ENCODE measurements around the gene LDHD.

LDHD gene

DNA sequence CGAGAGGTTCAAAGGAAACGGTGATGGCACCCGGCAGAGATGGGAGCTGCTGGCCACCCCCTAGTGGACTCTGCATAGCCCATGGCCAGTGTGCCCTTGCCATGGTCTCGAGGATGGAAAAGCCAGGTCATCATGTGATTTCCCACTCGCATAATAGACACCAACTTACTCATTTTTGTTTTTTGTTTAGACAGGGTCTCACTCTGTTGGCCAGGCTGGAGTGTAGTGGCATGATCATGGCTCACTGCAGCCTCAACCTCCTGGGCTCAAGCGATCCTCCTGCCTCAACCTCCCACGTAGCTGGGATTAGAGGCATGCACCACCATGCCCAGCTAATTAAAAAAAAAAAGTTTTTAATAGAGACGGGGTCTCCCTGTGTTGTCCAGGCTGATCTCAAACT, 27.6 kb downstream of the LDHD start:
- no peak overlapping the region for H2AFZ ChIP-seq (ENCODE audit: low read depth, low read length, severe bottlenecking)
- H3K4me2 ChIP-seq (ENCODE audit: low read depth, low read length, poor library complexity, severe bottlenecking) = no peak overlapping the region
- no peaks in the 10 kb centered on the region for H3K27me3 ChIP-seq (ENCODE audit: low read length)
- H3K9me2 ChIP-seq (replicated peaks; ENCODE audit: insufficient read depth, low read length) = no peaks in the 10 kb centered on the region
- TF ChIP-seq, protein P1, sequence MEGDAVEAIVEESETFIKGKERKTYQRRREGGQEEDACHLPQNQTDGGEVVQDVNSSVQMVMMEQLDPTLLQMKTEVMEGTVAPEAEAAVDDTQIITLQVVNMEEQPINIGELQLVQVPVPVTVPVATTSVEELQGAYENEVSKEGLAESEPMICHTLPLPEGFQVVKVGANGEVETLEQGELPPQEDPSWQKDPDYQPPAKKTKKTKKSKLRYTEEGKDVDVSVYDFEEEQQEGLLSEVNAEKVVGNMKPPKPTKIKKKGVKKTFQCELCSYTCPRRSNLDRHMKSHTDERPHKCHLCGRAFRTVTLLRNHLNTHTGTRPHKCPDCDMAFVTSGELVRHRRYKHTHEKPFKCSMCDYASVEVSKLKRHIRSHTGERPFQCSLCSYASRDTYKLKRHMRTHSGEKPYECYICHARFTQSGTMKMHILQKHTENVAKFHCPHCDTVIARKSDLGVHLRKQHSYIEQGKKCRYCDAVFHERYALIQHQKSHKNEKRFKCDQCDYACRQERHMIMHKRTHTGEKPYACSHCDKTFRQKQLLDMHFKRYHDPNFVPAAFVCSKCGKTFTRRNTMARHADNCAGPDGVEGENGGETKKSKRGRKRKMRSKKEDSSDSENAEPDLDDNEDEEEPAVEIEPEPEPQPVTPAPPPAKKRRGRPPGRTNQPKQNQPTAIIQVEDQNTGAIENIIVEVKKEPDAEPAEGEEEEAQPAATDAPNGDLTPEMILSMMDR (IDR thresholded peaks at IDR 0.05; ENCODE audit: insufficient read depth, low read length, poor library complexity, severe bottlenecking) = no peak
- TF ChIP-seq EZH2phosphoT487 (conservative IDR thresholded peaks at IDR 0.05; ENCODE audit: low read length) = no peak
- no peak overlapping the region for H3K9ac ChIP-seq (ENCODE audit: low read length)
- H3K79me2 ChIP-seq (ENCODE audit: insufficient read depth, low read length) = no peaks in the 10 kb centered on the region
- H3F3A ChIP-seq (ENCODE audit: insufficient read depth) = no peaks in the 10 kb centered on the region
- H4K20me1 ChIP-seq (ENCODE audit: low read depth, low read length) = no peaks in the 10 kb centered on the region
- H3K9me3 ChIP-seq (ENCODE audit: insufficient read depth, low read length) = no peaks in the 10 kb centered on the region
- no peak overlapping the region for H3K4me3 ChIP-seq (ENCODE audit: insufficient read depth, low read length, poor library complexity, severe bottlenecking)
- no peak overlapping the region for H3K27ac ChIP-seq (ENCODE audit: low read depth, low read length)
- no peaks in the 10 kb centered on the region for H3K36me3 ChIP-seq (ENCODE audit: low read length)

DNA sequence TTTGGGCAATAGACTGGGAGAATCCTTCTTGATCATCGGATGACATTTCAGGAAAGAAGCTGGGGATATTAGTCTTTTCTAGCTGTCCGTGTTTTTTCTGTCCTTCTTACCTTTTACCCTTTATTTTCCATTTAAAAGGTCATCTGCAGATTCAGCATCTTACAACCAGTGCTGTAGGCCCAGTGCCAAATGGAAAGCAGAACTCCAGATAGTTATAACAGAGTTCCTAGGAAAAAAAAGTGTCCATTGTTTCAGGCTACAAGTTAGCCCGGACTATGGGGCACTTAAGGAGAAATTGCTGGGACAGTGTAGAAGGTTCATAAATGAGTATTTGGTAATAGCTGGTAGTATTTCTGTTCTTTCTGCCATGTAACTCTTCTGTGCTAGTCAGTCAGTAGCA, 28.4 kb downstream of the LDHD start:
- Histone ChIP-seq H3K9me3 (ENCODE audit: insufficient read depth, low read length) (no peaks in the 10 kb centered on the region), H4K20me1 (ENCODE audit: low read depth, low read length) (no peaks in the 10 kb centered on the region), H3K9ac (ENCODE audit: low read length) (no peak overlapping the region), H3K27ac (ENCODE audit: low read depth, low read length) (no peak overlapping the region), H3K36me3 (ENCODE audit: low read length) (no peaks in the 10 kb centered on the region), H3K27me3 (ENCODE audit: low read length) (no peaks in the 10 kb centered on the region), H3K4me3 (ENCODE audit: insufficient read depth, low read length, poor library complexity, severe bottlenecking) (no peak overlapping the region), H2AFZ (ENCODE audit: low read depth, low read length, severe bottlenecking) (no peak overlapping the region), H3K4me2 (ENCODE audit: low read depth, low read length, poor library complexity, severe bottlenecking) (no peak overlapping the region), H3F3A (ENCODE audit: insufficient read depth) (no peaks in the 10 kb centered on the region), H3K79me2 (ENCODE audit: insufficient read depth, low read length) (no peaks in the 10 kb centered on the region), H3K9me2 (replicated peaks; ENCODE audit: insufficient read depth, low read length) (no peaks in the 10 kb centered on the region)
- TF ChIP-seq, protein P1 (IDR thresholded peaks at IDR 0.05; ENCODE audit: insufficient read depth, low read length, poor library complexity, severe bottlenecking) = no peak
- no peak for TF ChIP-seq EZH2phosphoT487 (conservative IDR thresholded peaks at IDR 0.05; ENCODE audit: low read length)

DNA sequence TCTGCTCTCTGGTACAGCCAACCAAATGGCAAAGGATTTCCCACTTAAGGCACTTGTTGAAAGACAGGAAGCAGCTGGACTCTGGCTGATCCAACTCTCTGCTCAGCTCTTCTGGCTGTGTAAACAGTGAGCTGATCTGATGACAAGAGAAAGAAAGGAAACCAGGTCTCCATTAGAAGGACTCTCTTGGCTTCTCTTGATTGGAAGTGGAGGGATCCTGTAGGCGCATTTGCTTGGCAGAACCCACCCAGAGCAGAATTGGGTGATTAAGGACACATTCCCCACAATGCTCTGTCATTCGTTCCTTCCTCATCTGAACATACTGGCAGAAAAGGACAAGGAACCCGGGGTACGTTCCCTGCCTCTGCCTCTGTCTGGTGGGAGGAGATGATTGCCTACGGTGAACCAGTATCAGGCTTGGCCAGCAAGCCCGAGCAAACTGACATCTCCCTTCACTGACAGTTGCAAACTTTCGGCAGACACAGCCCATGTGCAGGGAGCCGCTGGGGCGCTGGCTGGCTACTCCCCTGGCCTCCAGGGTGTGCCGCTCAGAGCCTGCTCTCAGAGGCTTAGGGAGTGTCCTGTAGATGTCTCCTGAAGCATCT, 29.1 kb downstream of the LDHD start:
- H3K27ac ChIP-seq (ENCODE audit: low read depth, low read length) = no peak overlapping the region

More for the DNA sequence above, 29.1 kb downstream of the LDHD start:
- no peaks in the 10 kb centered on the region for H3K9me3 ChIP-seq (ENCODE audit: insufficient read depth, low read length)
- no peak overlapping the region for H3K9ac ChIP-seq (ENCODE audit: low read length)
- H3K4me3 ChIP-seq (ENCODE audit: insufficient read depth, low read length, poor library complexity, severe bottlenecking) = no peak overlapping the region
- TF ChIP-seq EZH2phosphoT487 (conservative IDR thresholded peaks at IDR 0.05; ENCODE audit: low read length) = no peak
- TF ChIP-seq, protein P1 (IDR thresholded peaks at IDR 0.05; ENCODE audit: insufficient read depth, low read length, poor library complexity, severe bottlenecking) = no peak
- no peak overlapping the region for H2AFZ ChIP-seq (ENCODE audit: low read depth, low read length, severe bottlenecking)
- no peaks in the 10 kb centered on the region for H3K79me2 ChIP-seq (ENCODE audit: insufficient read depth, low read length)
- H3K9me2 ChIP-seq (replicated peaks; ENCODE audit: insufficient read depth, low read length) = no peaks in the 10 kb centered on the region
- no peak overlapping the region for H3K4me2 ChIP-seq (ENCODE audit: low read depth, low read length, poor library complexity, severe bottlenecking)
- H3F3A ChIP-seq (ENCODE audit: insufficient read depth) = no peaks in the 10 kb centered on the region
- H3K27me3 ChIP-seq (ENCODE audit: low read length) = no peaks in the 10 kb centered on the region
- H4K20me1 ChIP-seq (ENCODE audit: low read depth, low read length) = no peaks in the 10 kb centered on the region
- H3K36me3 ChIP-seq (ENCODE audit: low read length) = no peaks in the 10 kb centered on the region

Measured in SU-DHL-6 (cell line).